DOHH2 (cell line): Measurements from ENCODE around the gene ARHGDIB.
A peak's percentile ranks its signal among the peaks of the same experiment; 100 is the strongest.

Source experiments
- H3F3A ChIP-seq: fragments of 200-600 bp; sonication (generic), shearing (Covaris generic); 2 replicates; pipeline ENCODE4 v1.6.0; 2016; ENCODE audit warnings: antibody characterized with exemption, mild to moderate bottlenecking; ENCODE audit not compliant: control insufficient read depth, insufficient read depth
- H3K27ac ChIP-seq: fragments of 200-600 bp; sonication (generic); 2 replicates; pipeline ENCODE4 v1.5.1; 2014; ENCODE audit warnings: low read depth, mild to moderate bottlenecking, low read length, moderate library complexity
- H3K27me3 ChIP-seq: fragments of 200-600 bp; sonication (generic); 2 replicates; pipeline ENCODE4 v1.6.1; 2014; ENCODE audit warnings: mild to moderate bottlenecking, low read length, mixed read lengths; ENCODE audit not compliant: control insufficient read depth
- H3K36me3 ChIP-seq: fragments of 200-600 bp; sonication (generic); 2 replicates; pipeline ENCODE4 v1.6.1; 2014; ENCODE audit warnings: mild to moderate bottlenecking, low read length, moderate library complexity, mixed read lengths; ENCODE audit not compliant: control insufficient read depth
- H3K4me1 ChIP-seq: fragments of 200-600 bp; sonication (generic); 2 replicates; pipeline ENCODE4 v1.6.1; 2014; ENCODE audit warnings: mild to moderate bottlenecking, low read length, mixed read lengths; ENCODE audit not compliant: control insufficient read depth
- H3K4me2 ChIP-seq: fragments of 200-600 bp; sonication (generic); 2 replicates; pipeline ENCODE4 v1.6.0; 2014; ENCODE audit warnings: mild to moderate bottlenecking, low read length, moderate library complexity
- H3K4me3 ChIP-seq: fragments of 200-600 bp; sonication (generic); 2 replicates; pipeline ENCODE4 v1.5.1; 2014; ENCODE audit warnings: mild to moderate bottlenecking, low read length, mixed read lengths
- H3K79me2 ChIP-seq: fragments of 200-600 bp; sonication (generic); 2 replicates; pipeline ENCODE4 v1.6.1; 2014; ENCODE audit warnings: mild to moderate bottlenecking, low read length, mixed read lengths; ENCODE audit not compliant: control insufficient read depth
- H3K9me2 ChIP-seq: fragments of 200-600 bp; sonication (generic); replicated peaks from 2 replicates; pipeline ENCODE4 v1.6.1; 2014; ENCODE audit warnings: mild to moderate bottlenecking, low read length, mixed read lengths; ENCODE audit not compliant: control insufficient read depth
- H3K9me3 ChIP-seq: fragments of 200-600 bp; sonication (generic); 2 replicates; pipeline ENCODE4 v1.6.1; 2014; ENCODE audit warnings: antibody characterized with exemption, low read length, mixed read lengths; ENCODE audit not compliant: control insufficient read depth, insufficient read depth
- H4K20me1 ChIP-seq: fragments of 200-600 bp; sonication (generic); 2 replicates; pipeline ENCODE4 v1.6.0; 2014; ENCODE audit warnings: low read depth, mild to moderate bottlenecking, antibody characterized with exemption, low read length, moderate library complexity; ENCODE audit not compliant: control insufficient read depth, insufficient read depth
- CTCF ChIP-seq: fragments of 200-600 bp; sonication (generic); IDR thresholded peaks from one replicate; pipeline ENCODE4 v1.5.1; 2014; ENCODE audit warnings: antibody characterized with exemption, mild to moderate bottlenecking, low read depth, low read length; ENCODE audit not compliant: poor library complexity, severe bottlenecking
- EZH2phosphoT487 ChIP-seq: fragments of 200-600 bp; sonication (generic); IDR thresholded peaks from 2 replicates; pipeline ENCODE4 v1.6.1; 2017; ENCODE audit warnings: borderline replicate concordance, mild to moderate bottlenecking, antibody characterized with exemption, low read length, moderate library complexity, mixed read lengths

ARHGDIB gene

GRCh38 chr12:14953752-14954151 is 7.6 kb downstream of the ARHGDIB start:
- TF ChIP-seq EZH2phosphoT487 (no peak), CTCF (no peak)
- peak overlapping the region; percentile 60 for H3K4me3 ChIP-seq
- no peaks in the 10 kb centered on the region for H3K27me3 ChIP-seq
- peaks cover 86% of the 10 kb centered on the region for H3F3A ChIP-seq
- peaks cover 96% of the 10 kb centered on the region for H3K36me3 ChIP-seq
- H3K9me2 ChIP-seq: no peaks in the 10 kb centered on the region
- peaks cover 96% of the 10 kb centered on the region for H3K79me2 ChIP-seq
- peaks cover 100% of the 10 kb centered on the region for H3K4me1 ChIP-seq
- peak overlapping the region; percentile 98 for H3K4me2 ChIP-seq
- peaks cover 7% of the 10 kb centered on the region; the same call in 1 of the 2 replicates for H4K20me1 ChIP-seq
- H3K27ac ChIP-seq: peak overlapping the region; percentile 94
- H3K9me3 ChIP-seq: no peaks in the 10 kb centered on the region

- Histone ChIP-seq H3K79me2 (peaks cover 95% of the 10 kb centered on the region), H3K4me3 (peak overlapping the region; percentile 60), H3K9me2 (no peaks in the 10 kb centered on the region), H3F3A (peaks cover 77% of the 10 kb centered on the region), H3K27me3 (no peaks in the 10 kb centered on the region), H3K4me1 (peaks cover 100% of the 10 kb centered on the region), H3K4me2 (peak overlapping the region; percentile 98), H3K27ac (peak overlapping the region; percentile 94), H3K9me3 (no peaks in the 10 kb centered on the region), H4K20me1 (peaks cover 4% of the 10 kb centered on the region; the same call in 1 of the 2 replicates), H3K36me3 (peaks cover 95% of the 10 kb centered on the region)
- TF ChIP-seq CTCF: no peak
- TF ChIP-seq EZH2phosphoT487: no peak
Observed at GRCh38 chr12:14952299-14952921, 9.0 kb downstream of the ARHGDIB start.

DNA sequence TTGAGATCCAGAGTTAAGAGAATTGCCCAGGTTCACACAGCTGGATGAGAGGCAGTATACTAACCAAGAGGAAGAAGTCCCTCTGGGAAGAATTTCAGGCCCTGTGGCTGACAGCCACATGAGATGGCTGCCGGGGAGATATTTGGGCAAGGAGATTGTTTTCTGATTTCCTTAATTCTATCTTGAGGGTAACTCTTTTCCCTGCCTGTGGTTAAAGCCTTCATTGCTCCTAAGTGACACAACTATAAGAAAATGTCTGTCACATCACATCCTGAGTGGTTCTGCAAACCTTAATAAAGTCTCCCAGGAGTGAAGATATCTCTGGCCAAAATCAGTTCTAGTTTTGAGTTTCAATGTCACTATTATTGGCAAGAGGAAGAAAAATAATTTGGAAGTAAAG is 9.6 kb downstream of the ARHGDIB start:
- H3K36me3 ChIP-seq: peaks cover 95% of the 10 kb centered on the region
- H3K4me2 ChIP-seq: peak overlapping the region; percentile 98

More for the DNA sequence above, 9.6 kb downstream of the ARHGDIB start:
- no peaks in the 10 kb centered on the region for H3K27me3 ChIP-seq
- no peak for TF ChIP-seq CTCF
- TF ChIP-seq EZH2phosphoT487: no peak
- no peaks in the 10 kb centered on the region for H3K9me2 ChIP-seq
- H3K79me2 ChIP-seq: peaks cover 95% of the 10 kb centered on the region
- peaks cover 97% of the 10 kb centered on the region for H3K4me1 ChIP-seq
- H3K27ac ChIP-seq: peak overlapping the region; percentile 94
- peaks cover 3% of the 10 kb centered on the region; the same call in 1 of the 2 replicates for H4K20me1 ChIP-seq
- H3F3A ChIP-seq: peaks cover 73% of the 10 kb centered on the region
- no peaks in the 10 kb centered on the region for H3K9me3 ChIP-seq
- H3K4me3 ChIP-seq: peak overlapping the region; percentile 60
